Suprapubic skin (tissue), 4 donors: ENCODE data around the gene BTRC. TPM values are rescaled to one million over a fixed set of nuclear protein-coding genes. Genes with fewer than 3 reads are reported as not detected.
"Not testable (repeated sequence)": the region's sequence is repeated elsewhere in the genome, so short reads cannot be mapped to it uniquely, and the experiment has no call there.

ENCODE experiments used
- DNase-seq, 2 donors: peaks; one replicate each; pipeline ENCODE4 v3.0.0-alpha.2; 2019; ENCODE audit warnings: low spot score in 2 of 2
- H3K27ac ChIP-seq: fragments of 200-600 bp; sonication (generic); one replicate; pipeline ENCODE4 v1.5.1; 2019
- H3K27me3 ChIP-seq: fragments of 200-600 bp; sonication (generic); one replicate; pipeline ENCODE4 v1.5.1; 2019
- H3K36me3 ChIP-seq: fragments of 200-600 bp; sonication (generic); one replicate; pipeline ENCODE4 v1.5.1; 2019
- H3K4me1 ChIP-seq: fragments of 200-600 bp; sonication (generic); one replicate; pipeline ENCODE4 v1.5.1; 2019
- H3K4me3 ChIP-seq: fragments of 200-600 bp; sonication (generic); one replicate; pipeline ENCODE4 v1.5.1; 2019; ENCODE audit warnings: mild to moderate bottlenecking
- H3K9me3 ChIP-seq: fragments of 200-600 bp; sonication (generic); one replicate; pipeline ENCODE4 v1.5.1; 2019
- EP300 ChIP-seq: sonication (generic); formaldehyde crosslinking; IDR thresholded peaks from one replicate; pipeline ENCODE4 v1.6.1; 2017; ENCODE audit warnings: antibody characterized with exemption
- POLR2A ChIP-seq, 2 donors: fragments of 450-650 bp; IDR thresholded peaks; one replicate each; pipeline ENCODE4 v1.6.1; 2017; ENCODE audit warnings: antibody characterized with exemption in 2 of 2, mild to moderate bottlenecking in 2 of 2, moderate library complexity in 2 of 2
- POLR2AphosphoS5 ChIP-seq, 3 donors: sonication (generic); formaldehyde crosslinking; IDR thresholded peaks; one replicate each; pipeline ENCODE4 v1.6.1; 2017; ENCODE audit warnings: antibody characterized with exemption in 3 of 3
- WGBS: methylation state at CpG from one replicate; pipeline ENCODE4 v1.1.5; 2018; 5-methylcytosine and 5-hydroxymethylcytosine counted together
- total RNA-seq, 4 donors: library from RNA; depleted of rRNA; stranded (reverse); fragments of >200 nt; gene quantifications; one replicate each; pipeline ENCODE4 v1.1.0, GENCODE V29; 2016
- TF ChIP-seq, protein P1 (sequence below), 2 donors: fragments of 200-600 bp in 1 of 2; fragments of 450-650 bp in 1 of 2; sonication (generic) in 1 of 2; IDR thresholded peaks; one replicate each; pipeline ENCODE4 v1.5.1; 2016 to 2019; ENCODE audit warnings: antibody characterized with exemption in 2 of 2, mild to moderate bottlenecking in 1 of 2, moderate library complexity in 1 of 2

The BTRC gene
- total RNA-seq, 4 donors from 2014 or later = 17.4 to 20.6 (median 18.5) TPM

DNA sequence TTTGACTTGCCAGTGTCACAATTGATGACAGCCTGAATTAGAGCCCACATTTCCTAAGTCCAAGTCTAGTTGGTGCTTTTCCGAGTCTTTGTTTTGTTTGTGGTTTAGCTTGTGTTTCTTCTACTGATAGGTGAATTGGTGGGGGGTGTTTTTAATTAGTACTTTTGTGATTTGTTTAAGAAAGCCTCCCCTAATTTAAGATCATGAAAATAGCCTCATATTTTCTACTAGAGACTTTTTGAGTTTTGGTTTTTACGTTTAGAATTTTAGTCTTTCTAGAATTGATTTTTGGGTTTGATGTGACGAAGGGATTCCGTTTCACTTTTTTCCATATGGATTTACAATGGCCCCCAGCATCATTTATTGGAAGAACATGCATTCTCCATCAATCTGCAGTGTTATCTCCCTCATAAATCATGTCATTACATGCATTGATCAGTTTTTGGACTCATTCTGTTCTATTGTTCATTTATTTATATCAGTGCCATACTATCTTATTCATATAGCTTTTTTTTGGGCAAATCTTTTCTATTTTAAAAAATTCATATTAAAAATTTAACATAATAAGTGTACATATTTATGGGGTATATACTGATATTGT, 32.8 kb downstream of the BTRC start:
- no peaks in the 10 kb centered on the region for H3K27me3 ChIP-seq
- H3K4me3 ChIP-seq = no peak overlapping the region
- 90% methylated on average over 4 of the region's 4 CpGs for WGBS
- TF ChIP-seq POLR2AphosphoS5 (IDR thresholded peaks at IDR 0.05) (no peak), POLR2A (IDR thresholded peaks at IDR 0.05) (no peak), EP300 (no peak)
- TF ChIP-seq, protein P1, sequence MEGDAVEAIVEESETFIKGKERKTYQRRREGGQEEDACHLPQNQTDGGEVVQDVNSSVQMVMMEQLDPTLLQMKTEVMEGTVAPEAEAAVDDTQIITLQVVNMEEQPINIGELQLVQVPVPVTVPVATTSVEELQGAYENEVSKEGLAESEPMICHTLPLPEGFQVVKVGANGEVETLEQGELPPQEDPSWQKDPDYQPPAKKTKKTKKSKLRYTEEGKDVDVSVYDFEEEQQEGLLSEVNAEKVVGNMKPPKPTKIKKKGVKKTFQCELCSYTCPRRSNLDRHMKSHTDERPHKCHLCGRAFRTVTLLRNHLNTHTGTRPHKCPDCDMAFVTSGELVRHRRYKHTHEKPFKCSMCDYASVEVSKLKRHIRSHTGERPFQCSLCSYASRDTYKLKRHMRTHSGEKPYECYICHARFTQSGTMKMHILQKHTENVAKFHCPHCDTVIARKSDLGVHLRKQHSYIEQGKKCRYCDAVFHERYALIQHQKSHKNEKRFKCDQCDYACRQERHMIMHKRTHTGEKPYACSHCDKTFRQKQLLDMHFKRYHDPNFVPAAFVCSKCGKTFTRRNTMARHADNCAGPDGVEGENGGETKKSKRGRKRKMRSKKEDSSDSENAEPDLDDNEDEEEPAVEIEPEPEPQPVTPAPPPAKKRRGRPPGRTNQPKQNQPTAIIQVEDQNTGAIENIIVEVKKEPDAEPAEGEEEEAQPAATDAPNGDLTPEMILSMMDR (IDR thresholded peaks at IDR 0.05) = no peak
- H3K9me3 ChIP-seq = no peaks in the 10 kb centered on the region
- peaks cover 12% of the 10 kb centered on the region for H3K4me1 ChIP-seq
- no peak for DNase-seq
- no peaks in the 10 kb centered on the region for H3K36me3 ChIP-seq
- no peak overlapping the region for H3K27ac ChIP-seq

DNA sequence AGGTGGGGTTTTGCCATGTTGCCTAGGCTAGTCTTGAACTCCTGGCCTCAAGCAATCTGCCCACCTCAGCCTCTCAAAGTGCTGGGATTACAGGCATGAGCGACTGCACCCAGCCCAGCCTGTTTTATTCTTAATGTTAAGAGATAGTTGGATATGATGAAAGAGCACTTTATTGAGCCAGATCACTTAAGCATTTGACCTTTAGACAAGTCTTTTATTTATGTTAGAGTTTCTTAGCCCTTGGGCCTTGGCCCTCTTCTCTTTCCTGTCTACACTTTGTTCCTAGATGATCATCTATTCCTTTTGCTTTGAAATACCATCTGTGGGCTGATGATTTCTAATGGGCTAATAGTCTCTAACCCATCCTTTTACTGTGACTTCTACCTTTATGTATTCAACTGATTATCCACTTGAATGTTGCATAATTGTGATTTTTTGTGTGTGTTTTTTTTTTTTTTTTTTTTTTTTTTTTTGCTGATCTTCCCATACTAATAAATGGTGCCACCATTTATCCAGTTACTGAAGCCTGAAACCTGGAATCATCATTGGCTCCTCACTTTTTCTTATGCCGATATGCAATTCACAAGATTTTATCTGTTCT, 34.8 kb downstream of the BTRC start:
- 94% methylated on average over 2 of the region's 2 CpGs for WGBS
- H3K9me3 ChIP-seq = no peaks in the 10 kb centered on the region
- H3K4me3 ChIP-seq = no peak overlapping the region
- H3K4me1 ChIP-seq = peaks cover 12% of the 10 kb centered on the region
- no peak for DNase-seq
- H3K36me3 ChIP-seq = no peaks in the 10 kb centered on the region
- no peak for TF ChIP-seq POLR2A (IDR thresholded peaks at IDR 0.05)
- TF ChIP-seq EP300 = no peak
- TF ChIP-seq, protein P1 (IDR thresholded peaks at IDR 0.05) = no peak
- no peak for TF ChIP-seq POLR2AphosphoS5 (IDR thresholded peaks at IDR 0.05)
- H3K27me3 ChIP-seq = no peaks in the 10 kb centered on the region
- no peak overlapping the region for H3K27ac ChIP-seq

DNA sequence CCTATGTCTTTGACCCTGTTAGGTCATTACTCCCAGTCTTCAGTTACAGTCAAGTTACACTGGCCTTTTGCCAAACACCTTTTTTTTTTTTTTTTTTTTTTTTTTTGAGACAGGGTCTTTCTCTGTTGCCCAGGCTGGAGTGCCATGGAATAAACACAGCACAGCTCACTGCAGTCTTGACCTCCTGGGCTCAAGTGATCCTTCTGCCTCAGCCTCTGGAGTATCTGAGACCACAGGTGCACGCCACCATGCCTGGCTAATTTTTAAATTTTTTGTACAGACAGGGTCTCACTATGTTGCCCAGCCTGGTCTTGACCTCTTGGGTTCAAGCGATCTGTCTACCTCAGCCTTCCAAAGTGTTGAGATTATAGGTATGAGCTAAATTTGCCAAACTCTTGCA, 35.6 kb downstream of the BTRC start:
- WGBS = 100% methylated on average over 2 of the region's 2 CpGs

DNA sequence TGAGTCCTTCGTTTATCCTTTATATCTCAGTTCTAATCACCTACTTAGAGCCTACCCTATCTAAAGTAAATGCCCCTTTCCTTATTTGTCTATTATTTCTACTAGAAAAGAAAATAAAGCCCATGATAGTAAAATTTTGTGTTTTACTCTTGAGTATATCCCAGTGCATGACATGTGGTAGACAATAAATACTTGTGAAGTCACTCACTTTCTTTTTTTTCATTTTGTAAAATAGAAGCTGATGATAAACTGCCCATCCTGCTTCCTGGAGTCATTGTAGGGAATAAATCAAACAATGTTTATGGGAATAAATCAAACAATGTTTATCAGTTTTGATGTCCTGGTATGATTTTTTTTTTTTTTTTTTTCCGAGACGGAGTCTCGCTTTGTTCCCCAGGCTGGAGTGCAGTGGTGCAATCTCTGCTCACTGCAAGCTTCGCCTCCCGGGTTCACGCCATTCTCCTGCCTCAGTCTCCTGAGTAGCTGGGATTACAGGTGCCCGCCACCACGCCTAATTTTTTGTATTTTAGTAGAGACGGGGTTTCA, 36.1 kb downstream of the BTRC start:
- H3K4me1 ChIP-seq = peaks cover 12% of the 10 kb centered on the region
- WGBS = 94% methylated on average over 10 of the region's 10 CpGs
- no peaks in the 10 kb centered on the region for H3K36me3 ChIP-seq
- no peak overlapping the region for H3K4me3 ChIP-seq
- no peak for DNase-seq
- TF ChIP-seq EP300 = no peak
- TF ChIP-seq, protein P1 (IDR thresholded peaks at IDR 0.05) = no peak
- no peak for TF ChIP-seq POLR2A (IDR thresholded peaks at IDR 0.05)
- TF ChIP-seq POLR2AphosphoS5 (IDR thresholded peaks at IDR 0.05) = no peak
- no peak overlapping the region for H3K27ac ChIP-seq
- no peaks in the 10 kb centered on the region for H3K27me3 ChIP-seq
- H3K9me3 ChIP-seq = no peaks in the 10 kb centered on the region

More for the DNA sequence above, 35.6 kb downstream of the BTRC start:
- not testable (repeated sequence) for H3K27me3 ChIP-seq, DNase-seq, H3K4me3 ChIP-seq, H3K36me3 ChIP-seq, H3K27ac ChIP-seq, H3K9me3 ChIP-seq
- peaks cover 12% of the 10 kb centered on the region for H3K4me1 ChIP-seq

DNA sequence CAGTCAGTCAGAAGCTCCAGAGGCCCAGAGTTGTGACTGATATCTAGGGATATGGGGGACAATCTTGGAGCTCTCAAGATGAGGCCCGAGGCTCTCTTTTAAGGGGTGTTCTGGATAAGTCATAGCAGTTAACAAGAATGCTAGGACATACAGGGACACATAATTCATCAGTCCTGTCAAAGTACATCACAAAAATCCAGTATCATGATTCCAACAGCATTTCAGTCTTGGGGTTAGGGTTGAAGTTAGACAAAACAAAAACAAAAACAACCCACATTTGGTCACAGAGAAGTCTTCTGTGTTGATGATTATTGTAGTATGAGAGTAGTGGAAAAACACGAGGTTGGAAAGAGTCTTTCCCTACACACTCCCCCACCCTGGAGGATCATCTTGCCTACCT, 39.4 kb downstream of the BTRC start:
- TF ChIP-seq, protein P1 (IDR thresholded peaks at IDR 0.05) = no peak
- TF ChIP-seq EP300 (no peak), POLR2A (IDR thresholded peaks at IDR 0.05) (no peak), POLR2AphosphoS5 (IDR thresholded peaks at IDR 0.05) (no peak)
- Histone ChIP-seq H3K27ac (no peak overlapping the region), H3K9me3 (no peaks in the 10 kb centered on the region), H3K4me3 (no peak overlapping the region), H3K36me3 (no peaks in the 10 kb centered on the region), H3K4me1 (no peaks in the 10 kb centered on the region), H3K27me3 (no peaks in the 10 kb centered on the region)
- WGBS = 69% methylated on average over 2 of the region's 2 CpGs
- no peak for DNase-seq
